GM18507 (cell line): ENCODE measurements around the gene HEATR5A.
"Not testable (repeated sequence)": the region's sequence is repeated elsewhere in the genome, so short reads cannot be mapped to it uniquely, and the experiment has no call there.

Experiments used
- DNase-seq: peaks from one replicate; pipeline ENCODE4 v3.0.0; 2011; ENCODE audit warnings: low read depth; ENCODE audit not compliant: insufficient read length; ENCODE audit errors: extremely low spot score
- FAIRE-seq: peaks from 2 replicates; lab custom pipeline; 2011; peaks lifted over from hg19 to GRCh38; lab: Jason Lieb, UNC

Gene HEATR5A

GRCh38 chr14:31420319-31421111 lies at the start of gene HEATR5A:
TSS of gene HEATR5A (minus strand) at chr14:31420550. CDS start at chr14:31402975, 17,575 bp downstream.
- DNase-seq, result peak; percentile 91
- peak; percentile 93 for FAIRE-seq

GRCh38 chr14:31466554-31466953 lies 46.2 kb upstream of the HEATR5A start:
- DNase-seq, result no peak
- FAIRE-seq, result no peak

- no peak for DNase-seq
- FAIRE-seq, result no peak
Observed at GRCh38 chr14:31465111-31465510, 44.8 kb upstream of the HEATR5A start.

GRCh38 chr14:31462450-31462849 lies 42.1 kb upstream of the HEATR5A start:
- not testable (repeated sequence) for DNase-seq, FAIRE-seq

- DNase-seq, result no peak
- FAIRE-seq, result no peak
Observed at GRCh38 chr14:31461545-31461944, 41.2 kb upstream of the HEATR5A start.

GRCh38 chr14:31457665-31458659 lies 37.6 kb upstream of the HEATR5A start:
- no peak for DNase-seq
- peak; percentile 42 for FAIRE-seq

- DNase-seq (peak; percentile 95), FAIRE-seq (peak; percentile 97)
Observed at GRCh38 chr14:31456841-31457664, 36.7 kb upstream of the HEATR5A start, which contains the start of gene DTD2. TSS of gene DTD2 (minus strand) at chr14:31457506. CDS start at chr14:31457393, 113 bp downstream.

GRCh38 chr14:31449971-31450610 lies 29.7 kb upstream of the HEATR5A start:
- DNase-seq (no peak), FAIRE-seq (peak; percentile 87)

GRCh38 chr14:31449136-31449535 lies 28.8 kb upstream of the HEATR5A start:
- DNase-seq (no peak), FAIRE-seq (no peak)

GRCh38 chr14:31445703-31446102 lies 25.4 kb upstream of the HEATR5A start:
- FAIRE-seq, result no peak
- DNase-seq, result no peak

GRCh38 chr14:31442284-31442683 lies 21.9 kb upstream of the HEATR5A start:
- FAIRE-seq, result no peak
- DNase-seq, result no peak

GRCh38 chr14:31441273-31442111 lies 21.1 kb upstream of the HEATR5A start:
- no peak for DNase-seq
- FAIRE-seq, result no peak

- DNase-seq, result no peak
- no peak for FAIRE-seq
Observed at GRCh38 chr14:31440280-31440679, 19.9 kb upstream of the HEATR5A start.

GRCh38 chr14:31439561-31439960 lies 19.2 kb upstream of the HEATR5A start:
- FAIRE-seq, result no peak

GRCh38 chr14:31437045-31437691 lies 16.8 kb upstream of the HEATR5A start:
- DNase-seq, FAIRE-seq: not testable (repeated sequence)

More at GRCh38 chr14:31439561-31439960, 19.2 kb upstream of the HEATR5A start:
- DNase-seq, result no peak

- FAIRE-seq (no peak), DNase-seq (no peak)
Observed at GRCh38 chr14:31435276-31435675, 14.9 kb upstream of the HEATR5A start.

GRCh38 chr14:31430634-31431264 lies 10.4 kb upstream of the HEATR5A start:
- FAIRE-seq, result no peak

More at GRCh38 chr14:31430634-31431264, 10.4 kb upstream of the HEATR5A start:
- DNase-seq, result no peak
